ENCODE measurements around the gene PCDH9.
A peak's percentile ranks its signal among the peaks of the same experiment; 100 is the strongest.

PCDH9 gene

GRCh38 chr13:66410314-66410713, 819.8 kb downstream of the PCDH9 start:
- H3K18ac ChIP-seq (ENCODE audit: low read depth in 1 of 2, low read length in 2 of 2), result no peak overlapping the region
- H3K27me3 ChIP-seq (ENCODE audit: control insufficient read depth in 1 of 2, insufficient read depth in 1 of 2, low read length in 2 of 2), result no peaks in the 10 kb centered on the region
- H3K36me3 ChIP-seq (ENCODE audit: control insufficient read depth in 1 of 2, insufficient read depth in 2 of 2, low read depth in 1 of 2, low read length in 2 of 2), result no peaks in the 10 kb centered on the region
- H4K8ac ChIP-seq (ENCODE audit: low read length), result no peak overlapping the region
- no peak overlapping the region for H3K4ac ChIP-seq (ENCODE audit: low read depth in 1 of 2, low read length in 2 of 2)
- H3K23ac ChIP-seq (ENCODE audit: low read length in 2 of 2), result no peak overlapping the region
- no CpG with 5 or more reads among the region's 1 CpG for WGBS
- no peaks in the 10 kb centered on the region for H3K79me1 ChIP-seq (replicated peaks; ENCODE audit: low read length, poor library complexity, severe bottlenecking)
- no peak overlapping the region for H2BK15ac ChIP-seq (ENCODE audit: low read depth, poor library complexity, severe bottlenecking)
- DNase-seq, result peak; percentile 5
- no peak overlapping the region for H3K4me3 ChIP-seq (ENCODE audit: insufficient read depth in 1 of 2, low read depth in 1 of 2, low read length in 2 of 2)
- H2BK120ac ChIP-seq (ENCODE audit: low read depth, low read length), result no peak overlapping the region
- H2BK5ac ChIP-seq (ENCODE audit: low read depth, low read length, poor library complexity, severe bottlenecking), result no peak overlapping the region
- no peak overlapping the region for H2AFZ ChIP-seq (ENCODE audit: low read depth, low read length)
- no peaks in the 10 kb centered on the region for H3K4me1 ChIP-seq (ENCODE audit: control insufficient read depth, insufficient read depth, low read depth, low read length)
- H3K4me2 ChIP-seq (ENCODE audit: low read length, poor library complexity, severe bottlenecking), result no peak overlapping the region
- no peak overlapping the region for H3K27ac ChIP-seq (ENCODE audit: low read length, poor library complexity, severe bottlenecking)
- no peak overlapping the region for H2BK12ac ChIP-seq (ENCODE audit: low read length in 2 of 2)
- H2AK5ac ChIP-seq (ENCODE audit: low read length, severe bottlenecking), result no peak overlapping the region
- H3K9me3 ChIP-seq (ENCODE audit: control insufficient read depth, low read length), result no peaks in the 10 kb centered on the region
- H3K9ac ChIP-seq (ENCODE audit: low read length), result no peak overlapping the region
- no peak overlapping the region for H4K91ac ChIP-seq (ENCODE audit: low read length)
- no peak overlapping the region for H3K14ac ChIP-seq (ENCODE audit: low read length in 2 of 2)

- no peak overlapping the region for H4K91ac ChIP-seq (ENCODE audit: low read length)
- peak overlapping the region; percentile 77 for H2BK12ac ChIP-seq (ENCODE audit: low read length in 2 of 2)
- no peak overlapping the region for H3K23ac ChIP-seq (ENCODE audit: low read length in 2 of 2)
These were observed 820.6 kb downstream of the PCDH9 start for GRCh38 chr13:66409542-66409941.

GRCh38 chr13:66407128-66407527, 823.0 kb downstream of the PCDH9 start:
- H2AK5ac ChIP-seq (ENCODE audit: low read length, severe bottlenecking), result no peak overlapping the region
- no peaks in the 10 kb centered on the region for H3K4me1 ChIP-seq (ENCODE audit: control insufficient read depth, insufficient read depth, low read depth, low read length)
- H3K14ac ChIP-seq (ENCODE audit: low read length in 2 of 2), result no peak overlapping the region
- WGBS, result 43% methylated on average over 1 of the region's 4 CpGs
- no peak overlapping the region for H3K4ac ChIP-seq (ENCODE audit: low read depth in 1 of 2, low read length in 2 of 2)
- H2BK12ac ChIP-seq (ENCODE audit: low read length in 2 of 2), result no peak overlapping the region
- H3K27ac ChIP-seq (ENCODE audit: low read length, poor library complexity, severe bottlenecking), result no peak overlapping the region
- no peak overlapping the region for H3K4me3 ChIP-seq (ENCODE audit: insufficient read depth in 1 of 2, low read depth in 1 of 2, low read length in 2 of 2)
- no peak overlapping the region for H3K4me2 ChIP-seq (ENCODE audit: low read length, poor library complexity, severe bottlenecking)
- peak overlapping the region; percentile 5 for H3K9ac ChIP-seq (ENCODE audit: low read length)
- no peaks in the 10 kb centered on the region for H3K79me1 ChIP-seq (replicated peaks; ENCODE audit: low read length, poor library complexity, severe bottlenecking)
- no peak overlapping the region for H3K23ac ChIP-seq (ENCODE audit: low read length in 2 of 2)
- H2AFZ ChIP-seq (ENCODE audit: low read depth, low read length), result no peak overlapping the region
- H3K36me3 ChIP-seq (ENCODE audit: control insufficient read depth in 1 of 2, insufficient read depth in 2 of 2, low read depth in 1 of 2, low read length in 2 of 2), result no peaks in the 10 kb centered on the region
- H2BK15ac ChIP-seq (ENCODE audit: low read depth, poor library complexity, severe bottlenecking), result no peak overlapping the region
- H3K27me3 ChIP-seq (ENCODE audit: control insufficient read depth in 1 of 2, insufficient read depth in 1 of 2, low read length in 2 of 2), result no peaks in the 10 kb centered on the region
- H3K18ac ChIP-seq (ENCODE audit: low read depth in 1 of 2, low read length in 2 of 2), result no peak overlapping the region
- H3K9me3 ChIP-seq (ENCODE audit: control insufficient read depth, low read length), result no peaks in the 10 kb centered on the region
- H4K91ac ChIP-seq (ENCODE audit: low read length), result no peak overlapping the region
- no peak overlapping the region for H2BK120ac ChIP-seq (ENCODE audit: low read depth, low read length)
- H4K8ac ChIP-seq (ENCODE audit: low read length), result no peak overlapping the region
- DNase-seq, result peak; percentile 49
- H2BK5ac ChIP-seq (ENCODE audit: low read depth, low read length, poor library complexity, severe bottlenecking), result no peak overlapping the region

More at GRCh38 chr13:66409542-66409941, 820.6 kb downstream of the PCDH9 start:
- Histone ChIP-seq H2BK15ac (ENCODE audit: low read depth, poor library complexity, severe bottlenecking) (no peak overlapping the region), H3K79me1 (replicated peaks; ENCODE audit: low read length, poor library complexity, severe bottlenecking) (no peaks in the 10 kb centered on the region), H3K27ac (ENCODE audit: low read length, poor library complexity, severe bottlenecking) (no peak overlapping the region), H3K4me3 (ENCODE audit: insufficient read depth in 1 of 2, low read depth in 1 of 2, low read length in 2 of 2) (no peak overlapping the region), H4K8ac (ENCODE audit: low read length) (no peak overlapping the region), H2BK120ac (ENCODE audit: low read depth, low read length) (peak overlapping the region; percentile 61), H3K4ac (ENCODE audit: low read depth in 1 of 2, low read length in 2 of 2) (no peak overlapping the region), H3K18ac (ENCODE audit: low read depth in 1 of 2, low read length in 2 of 2) (peak overlapping the region in 1 of 2 experiments; percentile 2), H3K36me3 (ENCODE audit: control insufficient read depth in 1 of 2, insufficient read depth in 2 of 2, low read depth in 1 of 2, low read length in 2 of 2) (no peaks in the 10 kb centered on the region), H3K14ac (ENCODE audit: low read length in 2 of 2) (no peak overlapping the region), H3K4me2 (ENCODE audit: low read length, poor library complexity, severe bottlenecking) (no peak overlapping the region), H2AK5ac (ENCODE audit: low read length, severe bottlenecking) (no peak overlapping the region), H3K4me1 (ENCODE audit: control insufficient read depth, insufficient read depth, low read depth, low read length) (no peaks in the 10 kb centered on the region), H3K27me3 (ENCODE audit: control insufficient read depth in 1 of 2, insufficient read depth in 1 of 2, low read length in 2 of 2) (no peaks in the 10 kb centered on the region), H3K9ac (ENCODE audit: low read length) (no peak overlapping the region), H2BK5ac (ENCODE audit: low read depth, low read length, poor library complexity, severe bottlenecking) (no peak overlapping the region), H2AFZ (ENCODE audit: low read depth, low read length) (no peak overlapping the region), H3K9me3 (ENCODE audit: control insufficient read depth, low read length) (no peaks in the 10 kb centered on the region)
- DNase-seq, result no peak
- WGBS, result 97% methylated on average over 2 of the region's 3 CpGs

- H3K18ac ChIP-seq (ENCODE audit: low read depth in 1 of 2, low read length in 2 of 2), result no peak overlapping the region
- H4K91ac ChIP-seq (ENCODE audit: low read length), result no peak overlapping the region
- 8% methylated on average over 4 of the region's 6 CpGs for WGBS
These were observed 824.0 kb downstream of the PCDH9 start for GRCh38 chr13:66405908-66406802.

More at GRCh38 chr13:66405908-66406802, 824.0 kb downstream of the PCDH9 start:
- no peaks in the 10 kb centered on the region for H3K36me3 ChIP-seq (ENCODE audit: control insufficient read depth in 1 of 2, insufficient read depth in 2 of 2, low read depth in 1 of 2, low read length in 2 of 2)
- no peak overlapping the region for H4K8ac ChIP-seq (ENCODE audit: low read length)
- H3K27me3 ChIP-seq (ENCODE audit: control insufficient read depth in 1 of 2, insufficient read depth in 1 of 2, low read length in 2 of 2), result no peaks in the 10 kb centered on the region
- H3K4me2 ChIP-seq (ENCODE audit: low read length, poor library complexity, severe bottlenecking), result peak overlapping the region; percentile 24
- H3K14ac ChIP-seq (ENCODE audit: low read length in 2 of 2), result no peak overlapping the region
- H2AFZ ChIP-seq (ENCODE audit: low read depth, low read length), result no peak overlapping the region
- H3K9me3 ChIP-seq (ENCODE audit: control insufficient read depth, low read length), result no peaks in the 10 kb centered on the region
- no peak overlapping the region for H2BK120ac ChIP-seq (ENCODE audit: low read depth, low read length)
- peak; percentile 62 for DNase-seq
- H3K27ac ChIP-seq (ENCODE audit: low read length, poor library complexity, severe bottlenecking), result peak overlapping the region; percentile 58
- no peak overlapping the region for H2BK15ac ChIP-seq (ENCODE audit: low read depth, poor library complexity, severe bottlenecking)
- H3K4me3 ChIP-seq (ENCODE audit: insufficient read depth in 1 of 2, low read depth in 1 of 2, low read length in 2 of 2), result peak overlapping the region in 1 of 2 experiments; percentile 50
- H2BK12ac ChIP-seq (ENCODE audit: low read length in 2 of 2), result no peak overlapping the region
- H2AK5ac ChIP-seq (ENCODE audit: low read length, severe bottlenecking), result no peak overlapping the region
- no peak overlapping the region for H3K4ac ChIP-seq (ENCODE audit: low read depth in 1 of 2, low read length in 2 of 2)
- no peaks in the 10 kb centered on the region for H3K4me1 ChIP-seq (ENCODE audit: control insufficient read depth, insufficient read depth, low read depth, low read length)
- H3K79me1 ChIP-seq (replicated peaks; ENCODE audit: low read length, poor library complexity, severe bottlenecking), result no peaks in the 10 kb centered on the region
- peak overlapping the region; percentile 5 for H3K9ac ChIP-seq (ENCODE audit: low read length)
- H2BK5ac ChIP-seq (ENCODE audit: low read depth, low read length, poor library complexity, severe bottlenecking), result no peak overlapping the region
- no peak overlapping the region for H3K23ac ChIP-seq (ENCODE audit: low read length in 2 of 2)
